OCI-LY7 (cell line): ENCODE data around the gene BORCS8.

ENCODE experiments used
- EZH2phosphoT487 ChIP-seq: fragments of 200-600 bp; sonication (generic); IDR thresholded peaks from 2 replicates; pipeline ENCODE4 v1.6.1; 2018; ENCODE audit warnings: low read depth, borderline replicate concordance, mild to moderate bottlenecking, mixed run types, antibody characterized with exemption, low read length, moderate library complexity, mixed read lengths
- TF ChIP-seq, protein P1 (sequence below): fragments of 200-600 bp; sonication (generic); conservative IDR thresholded peaks from 2 replicates; pipeline ENCODE4 v1.5.1; 2014; ENCODE audit warnings: mild to moderate bottlenecking, antibody characterized with exemption, low read length, moderate library complexity, mixed read lengths

DNA sequence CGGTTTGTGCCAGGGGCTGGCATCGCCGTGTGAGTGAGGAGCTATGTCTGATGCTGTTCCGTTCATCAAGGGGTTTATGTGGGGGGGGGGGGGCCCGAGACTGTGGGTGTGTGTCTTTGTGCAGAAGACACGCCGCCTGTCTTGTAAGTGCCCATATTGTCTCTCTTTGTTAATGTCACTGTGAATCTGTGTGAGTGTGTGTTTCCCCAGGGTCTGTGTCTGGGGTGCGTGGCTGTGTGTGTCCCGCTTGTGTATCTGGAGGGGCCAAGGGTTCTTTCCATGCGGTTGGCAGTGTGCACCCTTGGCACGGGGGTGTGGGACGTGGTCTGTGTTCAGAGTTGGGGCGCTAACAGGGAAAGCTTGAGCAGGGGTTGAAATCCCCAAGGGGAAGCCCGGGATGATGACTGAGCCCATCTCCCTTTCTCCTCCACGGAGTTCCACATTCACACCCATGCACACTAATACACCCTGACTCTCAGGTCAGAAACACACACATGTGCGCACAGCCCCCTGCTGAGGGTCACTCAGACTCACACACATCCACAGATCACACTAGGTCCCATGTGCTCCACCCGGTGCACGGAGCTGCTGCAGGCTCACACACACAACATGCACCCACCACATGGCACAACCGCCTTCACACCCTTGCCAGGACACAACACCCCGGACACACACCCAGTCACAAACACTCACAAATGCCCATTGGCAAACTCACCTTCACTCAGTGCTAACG lies 21.6 kb upstream of the BORCS8 start:
- TF ChIP-seq, protein P1, sequence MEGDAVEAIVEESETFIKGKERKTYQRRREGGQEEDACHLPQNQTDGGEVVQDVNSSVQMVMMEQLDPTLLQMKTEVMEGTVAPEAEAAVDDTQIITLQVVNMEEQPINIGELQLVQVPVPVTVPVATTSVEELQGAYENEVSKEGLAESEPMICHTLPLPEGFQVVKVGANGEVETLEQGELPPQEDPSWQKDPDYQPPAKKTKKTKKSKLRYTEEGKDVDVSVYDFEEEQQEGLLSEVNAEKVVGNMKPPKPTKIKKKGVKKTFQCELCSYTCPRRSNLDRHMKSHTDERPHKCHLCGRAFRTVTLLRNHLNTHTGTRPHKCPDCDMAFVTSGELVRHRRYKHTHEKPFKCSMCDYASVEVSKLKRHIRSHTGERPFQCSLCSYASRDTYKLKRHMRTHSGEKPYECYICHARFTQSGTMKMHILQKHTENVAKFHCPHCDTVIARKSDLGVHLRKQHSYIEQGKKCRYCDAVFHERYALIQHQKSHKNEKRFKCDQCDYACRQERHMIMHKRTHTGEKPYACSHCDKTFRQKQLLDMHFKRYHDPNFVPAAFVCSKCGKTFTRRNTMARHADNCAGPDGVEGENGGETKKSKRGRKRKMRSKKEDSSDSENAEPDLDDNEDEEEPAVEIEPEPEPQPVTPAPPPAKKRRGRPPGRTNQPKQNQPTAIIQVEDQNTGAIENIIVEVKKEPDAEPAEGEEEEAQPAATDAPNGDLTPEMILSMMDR, result no peak
- no peak for TF ChIP-seq EZH2phosphoT487
